Neuronal stem cell (in vitro differentiated cells): ENCODE results near the gene CARD11.

Experiments used
- DNase-seq: peaks from one replicate; pipeline ENCODE4 v3.0.0-alpha.2; 2013; ENCODE audit warnings: low spot score
- H2AFZ ChIP-seq: one replicate; pipeline ENCODE4 v1.6.1; 2013; ENCODE audit warnings: mild to moderate bottlenecking, low read length, inconsistent platforms
- H2AK5ac ChIP-seq: 2 replicates; pipeline ENCODE4 v1.6.1; 2013; ENCODE audit warnings: low read depth, mild to moderate bottlenecking, inconsistent platforms, low read length, moderate library complexity, mixed read lengths
- H2BK120ac ChIP-seq: 2 replicates; pipeline ENCODE4 v1.6.1; 2013; ENCODE audit warnings: low read depth, mild to moderate bottlenecking, inconsistent platforms, low read length, moderate library complexity, mixed read lengths
- H2BK12ac ChIP-seq: one replicate; pipeline ENCODE4 v1.6.1; 2013; ENCODE audit warnings: low read length, inconsistent platforms
- H2BK15ac ChIP-seq: 2 replicates; pipeline ENCODE4 v1.6.1; 2013; ENCODE audit warnings: mild to moderate bottlenecking, low read length, inconsistent platforms, mixed read lengths
- H2BK5ac ChIP-seq: one replicate; pipeline ENCODE4 v1.6.1; 2013; ENCODE audit warnings: inconsistent platforms, mild to moderate bottlenecking, low read length, moderate library complexity
- H3K14ac ChIP-seq: one replicate; pipeline ENCODE4 v1.6.1; 2013; ENCODE audit warnings: low read length, inconsistent platforms
- H3K18ac ChIP-seq: 2 replicates; pipeline ENCODE4 v1.6.1; 2013; ENCODE audit warnings: low read length, inconsistent platforms
- H3K23ac ChIP-seq: 2 replicates; pipeline ENCODE4 v1.6.1; 2013; ENCODE audit warnings: low read depth, mild to moderate bottlenecking, mixed read lengths, low read length, inconsistent platforms; ENCODE audit not compliant: poor library complexity
- H3K27ac ChIP-seq: replicated peaks from 3 replicates; pipeline ENCODE4 v1.5.1; 2013; ENCODE audit warnings: low read length, inconsistent platforms
- H3K27me3 ChIP-seq, 3 experiments: 2 replicates each; pipeline ENCODE4 v1.6.1; 2013; ENCODE audit warnings: low read length in 3 of 3, mild to moderate bottlenecking in 2 of 3, inconsistent platforms in 1 of 3, low read depth in 1 of 3, mixed read lengths in 1 of 3, moderate library complexity in 1 of 3; ENCODE audit not compliant: control insufficient read depth in 3 of 3, insufficient read depth in 3 of 3
- H3K36me3 ChIP-seq, 2 donors: replicated peaks in 1 of 2; 2 replicates each; pipeline ENCODE4 v1.6.1; 2013; ENCODE audit warnings: low read length in 2 of 2; ENCODE audit not compliant: control insufficient read depth in 2 of 2, insufficient read depth in 2 of 2
- H3K4ac ChIP-seq: 2 replicates; pipeline ENCODE4 v1.6.1; 2013; ENCODE audit warnings: inconsistent platforms, mild to moderate bottlenecking, low read length, moderate library complexity
- H3K4me1 ChIP-seq, 2 donors: 1 replicate in 1 of 2; 2 replicates in 1 of 2; pipeline ENCODE4 v1.6.1; 2013; ENCODE audit warnings: low read length in 2 of 2, low read depth in 1 of 2; ENCODE audit not compliant: control insufficient read depth in 2 of 2, insufficient read depth in 1 of 2
- H3K4me2 ChIP-seq: one replicate; pipeline ENCODE4 v1.6.1; 2013; ENCODE audit warnings: mild to moderate bottlenecking, low read length, inconsistent platforms; ENCODE audit not compliant: insufficient read depth, poor library complexity, severe bottlenecking
- H3K4me3 ChIP-seq, 2 donors: 2 replicates each; pipeline ENCODE4 v1.5.1; 2013; ENCODE audit warnings: low read length in 2 of 2, mild to moderate bottlenecking in 2 of 2, inconsistent platforms in 1 of 2, moderate library complexity in 1 of 2
- H3K79me1 ChIP-seq: one replicate; pipeline ENCODE4 v1.6.1; 2013; ENCODE audit warnings: low read depth, mild to moderate bottlenecking, inconsistent platforms, low read length, moderate library complexity
- H3K9ac ChIP-seq: one replicate; pipeline ENCODE4 v1.6.1; 2013; ENCODE audit warnings: mild to moderate bottlenecking, low read depth, low read length, inconsistent platforms; ENCODE audit not compliant: poor library complexity
- H3K9me3 ChIP-seq, 2 donors: replicated peaks in 1 of 2; 2 replicates each; pipeline versions ENCODE3 to v1.6.1; 2013; ENCODE audit warnings: low read length in 2 of 2, mild to moderate bottlenecking in 2 of 2, inconsistent platforms in 1 of 2, low read depth in 1 of 2, mixed read lengths in 1 of 2, moderate library complexity in 1 of 2; ENCODE audit not compliant: control insufficient read depth in 2 of 2, insufficient read depth in 1 of 2
- H4K8ac ChIP-seq: one replicate; pipeline ENCODE4 v1.6.1; 2013; ENCODE audit warnings: low read depth, mild to moderate bottlenecking, inconsistent platforms, low read length, moderate library complexity
- H4K91ac ChIP-seq: one replicate; pipeline ENCODE4 v1.6.1; 2013; ENCODE audit warnings: low read length, low read depth, mild to moderate bottlenecking, inconsistent platforms; ENCODE audit not compliant: poor library complexity
- WGBS, 2 donors: extraction: QIAGEN DNeasy Blood & Tissue Kit; methylation state at CpG; one replicate each; pipeline ENCODE4 v1.1.7; 2013; ENCODE audit warnings: missing lambda C conversion rate in 2 of 2, mixed read lengths in 1 of 2; ENCODE audit not compliant: insufficient read length in 2 of 2, insufficient replicate concordance in 1 of 2; ENCODE audit errors: extremely low coverage in 2 of 2; 5-methylcytosine and 5-hydroxymethylcytosine counted together

CARD11 gene

GRCh38 chr7:3087243-3087755 lies 43.6 kb upstream of the CARD11 start:
- Histone ChIP-seq H2BK120ac (no peak overlapping the region), H2BK12ac (no peak overlapping the region), H3K79me1 (no peaks in the 10 kb centered on the region), H4K8ac (no peak overlapping the region), H3K9me3 (peaks cover 0 to 5% of the 10 kb centered on the region in 2 donors), H3K4ac (no peak overlapping the region), H3K36me3 (no peaks in the 10 kb centered on the region), H3K27me3 (peaks cover 0 to 2% (median 2%) of the 10 kb centered on the region in 3 experiments), H3K4me3 (no peak overlapping the region), H3K27ac (no peak overlapping the region), H3K18ac (no peak overlapping the region), H3K4me2 (no peak overlapping the region), H4K91ac (no peak overlapping the region), H3K4me1 (peaks cover 0 to 5% of the 10 kb centered on the region in 2 donors), H2AK5ac (no peak overlapping the region), H2BK5ac (no peak overlapping the region), H3K9ac (no peak overlapping the region), H3K14ac (no peak overlapping the region), H2AFZ (no peak overlapping the region), H3K23ac (no peak overlapping the region), H2BK15ac (no peak overlapping the region)
- DNase-seq = no peak
- no CpG with 5 or more reads among the region's 7 CpGs for WGBS, 2 donors

GRCh38 chr7:3083350-3083749 lies 39.7 kb upstream of the CARD11 start:
- H2BK120ac ChIP-seq = no peak overlapping the region
- H3K14ac ChIP-seq = no peak overlapping the region
- peaks cover 0 to 2% (median 0%) of the 10 kb centered on the region in 3 experiments for H3K27me3 ChIP-seq
- no peaks in the 10 kb centered on the region for H3K36me3 ChIP-seq
- H3K79me1 ChIP-seq = no peaks in the 10 kb centered on the region
- no peak overlapping the region for H3K4ac ChIP-seq
- peaks cover 0 to 8% of the 10 kb centered on the region in 2 donors for H3K9me3 ChIP-seq
- no peak overlapping the region for H2BK5ac ChIP-seq
- no peak overlapping the region for H3K23ac ChIP-seq
- H3K4me1 ChIP-seq = no peaks in the 10 kb centered on the region
- H2BK15ac ChIP-seq = no peak overlapping the region
- H3K4me3 ChIP-seq = no peak overlapping the region
- no peak for DNase-seq
- no peak overlapping the region for H3K18ac ChIP-seq
- no CpG with 5 or more reads among the region's 4 CpGs for WGBS, 2 donors
- no peak overlapping the region for H2BK12ac ChIP-seq
- H4K8ac ChIP-seq = no peak overlapping the region
- no peak overlapping the region for H3K4me2 ChIP-seq
- no peak overlapping the region for H2AFZ ChIP-seq
- no peak overlapping the region for H2AK5ac ChIP-seq
- H3K9ac ChIP-seq = no peak overlapping the region
- no peak overlapping the region for H3K27ac ChIP-seq
- H4K91ac ChIP-seq = no peak overlapping the region

GRCh38 chr7:3082831-3083230 lies 39.2 kb upstream of the CARD11 start:
- Histone ChIP-seq H3K18ac (no peak overlapping the region), H3K4me2 (no peak overlapping the region), H2AFZ (no peak overlapping the region), H4K8ac (no peak overlapping the region), H3K27me3 (peaks cover 0 to 2% (median 0%) of the 10 kb centered on the region in 3 experiments), H3K4me3 (no peak overlapping the region), H3K14ac (no peak overlapping the region), H3K36me3 (no peaks in the 10 kb centered on the region), H3K9ac (no peak overlapping the region), H3K4me1 (no peaks in the 10 kb centered on the region), H3K79me1 (no peaks in the 10 kb centered on the region), H2BK15ac (no peak overlapping the region), H2BK5ac (no peak overlapping the region), H2BK120ac (no peak overlapping the region), H4K91ac (no peak overlapping the region), H3K4ac (no peak overlapping the region), H3K9me3 (peaks cover 0 to 8% of the 10 kb centered on the region in 2 donors), H3K27ac (no peak overlapping the region), H2BK12ac (no peak overlapping the region), H3K23ac (no peak overlapping the region), H2AK5ac (no peak overlapping the region)
- WGBS, 2 donors = no CpG with 5 or more reads among the region's 9 CpGs
- DNase-seq = no peak

GRCh38 chr7:3082386-3082785 lies 38.7 kb upstream of the CARD11 start:
- no peak overlapping the region for H2BK5ac ChIP-seq
- no CpG with 5 or more reads among the region's 6 CpGs for WGBS, 2 donors
- H2AK5ac ChIP-seq = no peak overlapping the region
- H4K91ac ChIP-seq = no peak overlapping the region
- H3K79me1 ChIP-seq = no peaks in the 10 kb centered on the region
- no peak overlapping the region for H4K8ac ChIP-seq
- no peak overlapping the region for H3K18ac ChIP-seq
- H2BK12ac ChIP-seq = no peak overlapping the region
- H2BK15ac ChIP-seq = no peak overlapping the region
- H3K9ac ChIP-seq = no peak overlapping the region
- no peak overlapping the region for H3K4me3 ChIP-seq
- no peak overlapping the region for H2AFZ ChIP-seq
- DNase-seq = no peak
- no peak overlapping the region for H3K4me2 ChIP-seq
- no peak overlapping the region for H2BK120ac ChIP-seq
- no peak overlapping the region for H3K4ac ChIP-seq
- no peaks in the 10 kb centered on the region for H3K36me3 ChIP-seq
- H3K27ac ChIP-seq = no peak overlapping the region
- H3K27me3 ChIP-seq = peaks cover 0 to 2% (median 0%) of the 10 kb centered on the region in 3 experiments
- no peak overlapping the region for H3K23ac ChIP-seq
- H3K14ac ChIP-seq = no peak overlapping the region
- peaks cover 0 to 8% of the 10 kb centered on the region in 2 donors for H3K9me3 ChIP-seq
- H3K4me1 ChIP-seq = no peaks in the 10 kb centered on the region
